ENCODE measurements around the gene CCL14.
"Not testable (repeated sequence)": the region's sequence is repeated elsewhere in the genome, so short reads cannot be mapped to it uniquely, and the experiment has no call there.

GRCh38 chr17:36015895-36016294 lies 29.4 kb upstream of the CCL14 start:
- TF ChIP-seq CTCF, POLR2A (IDR thresholded peaks at IDR 0.05): not testable (repeated sequence)
